Measurements from ENCODE around the gene PABPN1. TPM values are rescaled to one million over a fixed set of nuclear protein-coding genes. Genes with fewer than 3 reads are reported as not detected.

PABPN1 gene
- total RNA-seq, 2 experiments from 2014 or later = 167 to 314 TPM

- ChIA-PET CTCF (ENCODE audit: unreplicated experiment) (no interaction called here), POLR2A (no interaction called here)
- intact Hi-C loops (cut with micrococcal nuclease; ENCODE audit: unreplicated experiment) = no loop called here
Measured at GRCh38 chr14:23355871-23356435, 34.7 kb downstream of the PABPN1 start.

GRCh38 chr14:23356662-23357061 lies 35.4 kb downstream of the PABPN1 start:
- no peaks in the 10 kb centered on the region for H4K20me1 ChIP-seq (ENCODE audit: insufficient read depth, low read length)
- H3K9me2 ChIP-seq (ENCODE audit: insufficient read depth, low read length) = no peaks in the 10 kb centered on the region
- H3K4me3 ChIP-seq (ENCODE audit: low read depth, low read length, poor library complexity, severe bottlenecking) = no peak overlapping the region
- TF ChIP-seq EZH2phosphoT487 (IDR thresholded peaks at IDR 0.05; ENCODE audit: borderline replicate concordance, low read depth, low read length) = no peak
- TF ChIP-seq CTCF (conservative IDR thresholded peaks at IDR 0.05; ENCODE audit: low read length) = no peak
- DNase-seq (ENCODE audit: low spot score) = no peak
- no peak overlapping the region for H3K4me2 ChIP-seq (ENCODE audit: low read length)
- CTCF ChIA-PET (ENCODE audit: unreplicated experiment) = interaction anchor here (0.6 kb wide), 1 partner anchor 195 kb away, joined by 3 read pairs; no protein-coding TSS in a partner anchor
- no peak overlapping the region for H2AFZ ChIP-seq (ENCODE audit: low read length)
- POLR2A ChIA-PET = interaction anchor here (0.5 kb wide), 1 partner anchor 38 kb away, joined by 4 read pairs; no protein-coding TSS in a partner anchor
- no peaks in the 10 kb centered on the region for H3K79me2 ChIP-seq (ENCODE audit: insufficient read depth, low read depth, low read length)
- no peak overlapping the region for H3K27ac ChIP-seq (ENCODE audit: low read depth, low read length, poor library complexity, severe bottlenecking)
- no peaks in the 10 kb centered on the region for H3K4me1 ChIP-seq (ENCODE audit: insufficient read depth, low read length, poor library complexity, severe bottlenecking)
- no peaks in the 10 kb centered on the region for H3K9me3 ChIP-seq (ENCODE audit: low read length)
- no TSS peak for BruUV-seq (replicated peaks)
- no peaks in the 10 kb centered on the region for H3K36me3 ChIP-seq (ENCODE audit: insufficient read depth, low read length)
- intact Hi-C loops (cut with micrococcal nuclease; ENCODE audit: unreplicated experiment) = no loop called here

More at GRCh38 chr14:23355871-23356435, 34.7 kb downstream of the PABPN1 start:
- TF ChIP-seq CTCF (conservative IDR thresholded peaks at IDR 0.05; ENCODE audit: low read length) (no peak), EZH2phosphoT487 (IDR thresholded peaks at IDR 0.05; ENCODE audit: borderline replicate concordance, low read depth, low read length) (no peak)
- no peaks in the 10 kb centered on the region for H3K9me3 ChIP-seq (ENCODE audit: low read length)
- no TSS peak for BruUV-seq (replicated peaks)
- no peak for DNase-seq (ENCODE audit: low spot score)
- H3K79me2 ChIP-seq (ENCODE audit: insufficient read depth, low read depth, low read length) = no peaks in the 10 kb centered on the region
- no peaks in the 10 kb centered on the region for H3K36me3 ChIP-seq (ENCODE audit: insufficient read depth, low read length)
- H4K20me1 ChIP-seq (ENCODE audit: insufficient read depth, low read length) = no peaks in the 10 kb centered on the region
- H2AFZ ChIP-seq (ENCODE audit: low read length) = no peak overlapping the region
- no peaks in the 10 kb centered on the region for H3K9me2 ChIP-seq (ENCODE audit: insufficient read depth, low read length)
- H3K27ac ChIP-seq (ENCODE audit: low read depth, low read length, poor library complexity, severe bottlenecking) = no peak overlapping the region
- H3K4me3 ChIP-seq (ENCODE audit: low read depth, low read length, poor library complexity, severe bottlenecking) = no peak overlapping the region
- no peak overlapping the region for H3K4me2 ChIP-seq (ENCODE audit: low read length)
- no peaks in the 10 kb centered on the region for H3K4me1 ChIP-seq (ENCODE audit: insufficient read depth, low read length, poor library complexity, severe bottlenecking)

- Histone ChIP-seq H3K4me3 (ENCODE audit: low read depth, low read length, poor library complexity, severe bottlenecking) (no peak overlapping the region), H3K36me3 (ENCODE audit: insufficient read depth, low read length) (no peaks in the 10 kb centered on the region), H2AFZ (ENCODE audit: low read length) (no peak overlapping the region), H3K9me2 (ENCODE audit: insufficient read depth, low read length) (no peaks in the 10 kb centered on the region), H4K20me1 (ENCODE audit: insufficient read depth, low read length) (no peaks in the 10 kb centered on the region), H3K4me2 (ENCODE audit: low read length) (no peak overlapping the region), H3K27ac (ENCODE audit: low read depth, low read length, poor library complexity, severe bottlenecking) (no peak overlapping the region), H3K79me2 (ENCODE audit: insufficient read depth, low read depth, low read length) (no peaks in the 10 kb centered on the region), H3K9me3 (ENCODE audit: low read length) (no peaks in the 10 kb centered on the region), H3K4me1 (ENCODE audit: insufficient read depth, low read length, poor library complexity, severe bottlenecking) (no peaks in the 10 kb centered on the region)
- DNase-seq (ENCODE audit: low spot score) = no peak
- TF ChIP-seq EZH2phosphoT487 (IDR thresholded peaks at IDR 0.05; ENCODE audit: borderline replicate concordance, low read depth, low read length) (no peak), CTCF (conservative IDR thresholded peaks at IDR 0.05; ENCODE audit: low read length) (no peak)
- intact Hi-C loops (cut with micrococcal nuclease; ENCODE audit: unreplicated experiment) = no loop called here
- CTCF ChIA-PET (ENCODE audit: unreplicated experiment) = interaction anchor here (0.6 kb wide), 2 partner anchors 13 to 194 kb away, joined by 3 to 8 read pairs; no protein-coding TSS in a partner anchor
- POLR2A ChIA-PET = no interaction called here
- BruUV-seq (replicated peaks) = no TSS peak
Measured at GRCh38 chr14:23357261-23357660, 36.0 kb downstream of the PABPN1 start.
